GM12878 (cell line): Measurements from ENCODE around the gene CCDC82.

Experiments
- CTCF ChIP-seq, 3 experiments: IDR thresholded peaks in 2 of 3; conservative IDR thresholded peaks in 1 of 3; 2 replicates each; pipeline ENCODE4 v1.5.1; 2011; ENCODE audit warnings: low read depth in 3 of 3, low read length in 3 of 3, mild to moderate bottlenecking in 3 of 3, control low read depth in 2 of 3, moderate library complexity in 2 of 3, inconsistent platforms in 1 of 3, mixed read lengths in 1 of 3; ENCODE audit not compliant: control insufficient read depth in 2 of 3, insufficient read depth in 1 of 3; ENCODE audit errors: extremely low read depth in 1 of 3
- ELK1 ChIP-seq: IDR thresholded peaks from 2 replicates; pipeline ENCODE4 v1.6.1; 2012; ENCODE audit warnings: low read depth, low read length, improper control_type of control experiment
- POLR2AphosphoS5 ChIP-seq: IDR thresholded peaks from 2 replicates; pipeline ENCODE4 v1.6.1; 2011; ENCODE audit warnings: mild to moderate bottlenecking, low read length, inconsistent platforms
- TAF1 ChIP-seq: IDR thresholded peaks from 2 replicates; pipeline ENCODE4 v1.6.1; 2011; ENCODE audit warnings: mild to moderate bottlenecking, low read depth, low read length, borderline replicate concordance
- ZBTB33 ChIP-seq: fragments of 450-650 bp; IDR thresholded peaks from 2 replicates; pipeline ENCODE4 v1.6.1; 2017; ENCODE audit warnings: mild to moderate bottlenecking

GRCh38 chr11:96391698-96392307 lies 2.1 kb upstream of the CCDC82 start:
- TF ChIP-seq ELK1 (no peak), ZBTB33 (no peak), TAF1 (no peak), POLR2AphosphoS5 (no peak), CTCF (IDR thresholded peaks at IDR 0.05 in 2 of 3, conservative IDR thresholded peaks at IDR 0.05 in 1 of 3; ENCODE audit: control insufficient read depth in 2 of 3, extremely low read depth in 1 of 3, insufficient read depth in 1 of 3, low read depth in 3 of 3, low read length in 3 of 3) (peak in 2 of 3 experiments; percentile 3 to 7; a peak in 1 of 6 replicates)
